GM21390 (cell line): ENCODE data around the gene CLIP3.
"Not testable (repeated sequence)": the region's sequence is repeated elsewhere in the genome, so short reads cannot be mapped to it uniquely, and the experiment has no call there.

Experiments
- ATAC-seq: cut with Tn5 transposase; IDR thresholded peaks from one replicate; pipeline ENCODE4 v1.9.1; 2021; ENCODE audit not compliant: unreplicated experiment

CLIP3 gene

GRCh38 chr19:36049080-36049698 lies 16.5 kb upstream of the CLIP3 start:
- no peak for ATAC-seq

GRCh38 chr19:36047835-36048234 lies 15.2 kb upstream of the CLIP3 start:
- ATAC-seq = no peak

DNA sequence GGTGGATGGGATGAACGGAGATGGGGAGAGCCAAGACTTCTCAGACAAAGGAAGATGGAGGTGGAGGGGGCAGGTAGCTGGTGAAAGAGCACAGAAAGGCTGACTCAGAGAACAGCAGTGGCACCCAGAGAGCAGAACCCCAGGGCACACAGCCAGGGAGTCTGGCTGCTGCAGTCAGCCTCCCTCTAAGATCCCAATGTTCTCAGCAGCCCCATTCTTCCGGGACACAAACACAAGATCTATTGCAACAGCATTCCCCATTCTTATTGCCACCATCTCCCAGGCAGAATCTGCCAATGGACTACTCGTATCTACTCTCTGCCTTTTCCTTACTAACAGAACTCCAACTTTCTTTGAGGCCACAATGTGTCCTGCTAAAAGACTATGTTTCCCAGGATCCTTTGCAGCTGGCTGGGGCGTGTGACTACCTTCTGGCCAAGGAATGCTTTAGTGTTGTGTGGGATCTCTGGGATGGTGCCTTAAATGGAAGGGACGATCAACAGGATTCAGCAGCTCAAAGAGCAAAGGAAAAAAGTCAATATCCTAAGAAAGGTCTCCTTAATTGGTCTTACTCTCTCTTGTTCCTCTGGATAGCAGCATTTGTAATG lies 13.9 kb upstream of the CLIP3 start:
- no peak for ATAC-seq

- ATAC-seq = no peak
Observed at GRCh38 chr19:36043952-36044351, 11.3 kb upstream of the CLIP3 start.

DNA sequence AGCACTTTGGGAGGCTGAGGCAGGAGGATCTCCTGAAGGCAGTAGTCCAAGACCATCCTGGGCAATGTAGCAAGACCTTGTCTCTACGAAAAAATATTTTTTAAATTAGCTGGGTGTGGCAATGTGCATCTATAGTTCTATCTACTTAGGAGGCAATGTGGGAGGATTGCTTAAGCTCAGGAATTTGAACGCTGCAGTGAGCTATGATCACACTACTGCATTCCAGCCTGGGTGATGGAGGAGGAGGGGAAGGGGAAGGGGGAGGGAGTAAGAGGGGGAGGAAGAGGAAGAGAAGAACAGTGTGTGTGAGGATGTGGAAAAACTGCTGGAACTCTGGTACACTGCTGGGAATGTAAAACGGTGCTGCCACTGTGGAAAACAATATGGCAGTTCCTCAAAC lies 9.2 kb upstream of the CLIP3 start:
- ATAC-seq = no peak

GRCh38 chr19:36041092-36041491 lies 8.4 kb upstream of the CLIP3 start:
- not testable (repeated sequence) for ATAC-seq

DNA sequence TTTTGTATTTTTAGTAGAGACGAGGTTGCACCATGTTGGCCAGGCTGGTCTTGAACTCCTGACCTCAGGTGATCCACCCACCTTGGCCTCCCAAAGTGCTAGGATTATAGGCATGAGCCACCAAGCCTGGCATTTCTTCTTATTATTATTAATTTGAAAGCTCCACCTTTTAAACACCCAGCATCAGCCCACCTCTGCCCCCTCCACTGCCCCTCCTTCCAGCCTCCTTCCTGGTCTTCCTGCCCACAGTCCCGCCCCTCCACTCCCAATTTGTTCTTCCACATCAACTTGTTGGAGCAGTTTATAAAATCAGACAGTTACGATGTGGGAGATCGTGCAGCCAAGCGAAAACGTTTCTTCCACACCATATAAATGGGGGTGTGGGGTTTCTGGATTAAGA lies 7.8 kb upstream of the CLIP3 start:
- no peak for ATAC-seq

DNA sequence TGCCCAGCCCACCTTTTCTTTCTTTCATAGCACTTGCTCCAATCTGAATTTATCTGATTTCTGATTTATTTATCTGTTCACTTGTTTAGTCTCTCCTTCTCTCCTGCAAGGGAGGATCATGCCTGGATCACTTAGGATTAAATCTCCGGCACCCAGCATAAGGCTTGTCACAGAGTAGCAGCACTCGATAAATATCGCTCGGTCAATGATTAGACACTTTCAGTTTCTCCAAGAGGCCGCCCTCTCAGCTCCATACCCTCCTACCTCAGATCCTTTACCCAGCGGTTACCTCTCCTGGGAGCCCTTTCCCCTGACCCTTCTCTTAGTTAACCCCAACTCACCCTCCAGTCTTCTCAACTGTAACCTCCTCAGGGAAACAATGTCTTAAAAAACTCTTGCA lies 1.4 kb downstream of the CLIP3 start:
- no peak for ATAC-seq

GRCh38 chr19:36030264-36031148 lies 2.2 kb downstream of the CLIP3 start:
- ATAC-seq = no peak

DNA sequence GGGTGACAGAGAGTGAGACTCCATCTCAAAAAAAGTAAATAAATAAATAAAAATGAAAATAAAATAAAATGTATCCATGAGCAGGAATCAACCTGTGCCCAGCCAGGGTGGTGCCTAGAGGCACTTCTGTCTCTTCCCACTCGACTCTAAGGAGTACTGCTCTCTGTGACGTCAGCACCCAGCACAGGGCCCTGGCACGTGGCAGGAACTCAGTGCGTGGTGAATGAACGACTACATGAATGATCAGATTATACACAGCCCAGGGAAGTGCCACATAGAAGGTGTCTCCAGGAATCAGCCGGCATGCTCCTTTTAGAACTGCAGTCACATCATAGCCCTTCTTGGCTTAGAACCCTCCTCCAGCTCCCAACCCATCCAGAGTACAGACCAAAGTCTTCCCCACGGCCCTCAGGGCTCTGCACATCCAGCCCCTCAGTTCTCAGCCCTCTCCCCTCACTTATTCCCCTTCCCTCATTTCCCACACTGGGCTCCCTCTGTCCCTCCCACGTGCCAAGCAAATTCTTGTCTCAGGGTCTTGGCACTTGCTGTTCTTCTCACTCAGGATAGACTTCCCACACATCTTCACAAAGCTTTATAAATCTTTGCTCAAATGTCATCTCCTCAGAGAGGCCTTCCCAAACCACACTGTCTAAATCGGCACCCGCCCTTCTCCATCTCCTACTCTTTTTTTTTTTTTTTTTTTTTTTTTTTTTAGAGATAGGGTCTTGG lies 4.2 kb downstream of the CLIP3 start:
- ATAC-seq = no peak

DNA sequence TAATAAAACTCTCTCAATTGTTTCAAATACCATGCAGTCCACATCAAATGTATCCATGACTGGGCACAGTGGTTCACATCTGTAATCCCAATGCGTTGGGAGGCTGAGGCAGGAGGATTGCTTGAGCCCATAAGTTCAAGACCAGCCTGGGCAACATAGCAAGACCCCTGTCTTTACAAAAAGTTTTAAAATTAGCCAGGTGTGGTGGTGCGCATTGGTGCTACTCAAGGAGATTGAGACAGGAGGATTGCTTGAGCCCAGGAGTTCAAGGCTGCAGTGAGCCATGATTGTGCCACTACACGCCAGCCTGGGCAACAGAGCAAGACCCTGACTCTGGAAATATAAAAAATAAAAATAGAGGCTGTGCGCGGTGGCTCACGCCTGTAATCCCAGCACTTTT lies 5.0 kb downstream of the CLIP3 start:
- ATAC-seq = no peak

DNA sequence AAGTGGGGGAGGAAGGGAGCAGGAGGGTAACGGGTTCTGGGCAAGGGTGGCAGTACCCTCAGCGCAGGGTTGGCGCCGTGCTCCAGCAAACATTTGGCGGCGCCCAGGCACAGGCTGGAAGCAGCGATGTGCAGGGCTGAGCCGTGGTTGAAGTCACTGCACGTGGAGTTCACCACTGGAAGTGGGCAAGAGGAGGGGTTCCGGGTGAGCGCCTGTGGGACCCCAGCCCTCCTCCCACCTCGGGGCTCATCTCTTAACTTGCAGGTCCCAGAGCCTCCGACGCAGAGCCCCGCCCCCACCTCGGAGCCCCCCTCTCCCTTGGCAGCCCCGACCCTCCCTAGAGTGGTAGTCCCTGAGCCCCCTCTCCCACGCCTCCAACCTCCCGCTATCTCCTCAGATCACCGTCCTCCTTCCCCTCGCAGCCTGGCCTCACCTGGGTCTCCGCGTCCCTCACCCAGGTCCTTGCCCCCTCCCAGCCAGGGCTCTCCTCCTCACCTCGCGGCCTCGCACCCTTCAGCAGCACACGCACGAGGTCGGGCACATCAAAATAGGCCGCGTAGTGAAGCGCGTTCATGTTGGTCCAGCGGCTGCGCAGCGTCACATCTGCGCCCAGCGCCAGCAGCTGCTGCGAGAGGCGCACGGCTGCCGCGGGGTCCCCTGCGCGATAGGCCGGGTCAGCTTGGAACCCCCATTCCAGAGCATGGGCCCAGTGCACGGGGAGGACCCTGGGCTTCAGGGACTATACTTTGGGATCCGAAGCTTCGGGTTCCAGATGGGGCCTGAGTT lies 6.4 kb downstream of the CLIP3 start:
- ATAC-seq = no peak

DNA sequence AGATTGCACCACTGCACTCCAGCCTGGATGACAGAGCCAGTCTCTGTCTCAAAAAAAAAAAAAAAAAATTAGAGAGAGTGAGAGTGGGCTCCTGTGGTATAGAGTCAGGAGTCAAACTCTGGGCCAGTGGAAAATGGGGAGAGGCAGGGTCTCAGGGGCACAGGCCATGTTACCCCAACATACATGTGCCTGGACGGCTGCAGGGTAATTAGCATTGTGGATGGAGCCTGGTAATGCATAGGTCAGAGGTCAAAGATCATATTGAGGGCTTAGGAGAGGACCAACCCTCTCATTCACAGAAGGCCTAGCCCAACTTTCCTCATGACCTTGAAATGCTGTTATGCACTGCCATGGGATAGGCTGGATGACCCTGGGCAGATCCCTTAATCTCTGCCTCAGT lies 7.1 kb downstream of the CLIP3 start:
- no peak for ATAC-seq

- ATAC-seq = no peak
Observed at GRCh38 chr19:36023432-36023831, 9.2 kb downstream of the CLIP3 start.

DNA sequence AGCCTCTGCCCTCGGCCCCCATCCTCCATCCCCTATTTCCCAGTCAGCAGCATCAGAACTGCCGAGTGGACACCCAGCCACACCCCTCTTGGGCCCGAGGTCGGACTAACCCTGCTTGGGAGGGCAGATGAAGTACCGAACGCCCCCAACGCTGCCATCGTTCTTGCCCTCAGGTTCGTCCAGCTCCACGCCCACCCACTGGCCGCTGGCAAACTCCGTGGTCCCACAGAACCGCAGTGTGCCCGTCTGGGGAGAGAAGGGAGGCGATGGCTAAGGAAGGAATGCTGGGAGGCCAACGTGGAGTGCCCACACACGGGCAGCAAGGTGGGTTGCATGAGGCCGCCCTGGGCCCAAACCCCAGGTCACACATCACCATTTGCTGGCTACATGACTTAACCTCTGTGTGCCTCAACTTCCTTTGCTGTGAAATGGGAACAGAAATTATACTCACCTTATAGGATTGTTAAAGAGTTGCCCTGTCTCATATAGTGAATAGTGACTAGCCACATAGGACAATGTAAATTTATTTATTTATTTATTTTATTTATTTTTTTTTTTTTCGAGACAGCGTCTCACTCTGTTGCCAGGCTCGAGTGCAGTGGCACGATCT lies 13.5 kb downstream of the CLIP3 start:
- ATAC-seq = no peak

DNA sequence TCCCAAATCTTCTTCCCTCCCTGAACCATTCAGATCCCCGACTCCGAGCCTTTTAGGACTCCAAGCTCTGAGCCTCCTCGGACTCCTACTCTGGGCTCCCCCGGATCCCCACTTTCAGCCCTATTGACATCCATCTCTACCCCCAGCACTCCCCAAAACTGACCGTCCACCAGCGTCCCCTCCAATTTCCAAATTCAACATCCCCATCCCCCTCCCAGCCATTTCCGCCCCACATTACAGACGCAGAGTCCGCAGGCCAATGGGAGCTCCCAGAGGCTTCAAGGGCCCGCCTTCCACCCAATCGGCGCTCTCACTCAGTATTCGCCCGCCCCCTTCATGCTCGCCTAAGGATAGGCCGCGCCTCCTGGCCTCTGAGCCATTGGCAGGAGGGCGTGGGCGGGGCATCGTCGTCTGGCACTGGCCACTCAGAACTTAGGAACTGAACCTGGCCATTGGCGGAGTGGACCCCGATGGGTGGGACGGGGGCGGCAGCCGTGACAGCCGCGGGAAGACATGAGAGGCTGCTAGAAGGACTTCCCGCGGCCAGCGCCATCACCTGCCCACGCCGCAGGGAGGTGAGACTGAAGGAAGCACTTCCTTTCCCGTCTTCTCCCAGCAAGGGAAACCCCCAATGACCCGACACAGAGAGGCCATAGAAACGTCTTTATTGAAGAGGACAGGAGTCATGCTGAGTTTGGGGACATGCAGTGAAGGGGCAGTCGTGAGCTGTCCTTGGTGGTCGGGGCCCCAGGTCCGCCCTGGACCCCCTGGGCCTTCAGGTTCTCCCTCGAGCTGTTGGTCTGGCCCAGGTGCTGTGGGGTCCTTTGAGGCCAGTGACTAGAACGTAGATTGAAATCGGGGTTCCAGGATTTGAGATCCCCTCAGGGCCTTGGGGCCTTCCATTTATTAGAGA lies 18.4 kb downstream of the CLIP3 start, which contains the start of gene ALKBH6:
ALKBH6 (minus strand) TSS at position 202 of the 913 bp plus-strand sequence. CDS start 816 bp downstream, outside the sequence.
- ATAC-seq = peak; percentile 97

GRCh38 chr19:36013280-36014011 lies 19.2 kb downstream of the CLIP3 start:
- no peak for ATAC-seq

GRCh38 chr19:36010402-36010801 lies 22.3 kb downstream of the CLIP3 start:
- no peak for ATAC-seq
